Upper lobe of right lung (tissue), 1 donor: ENCODE data around the gene ANKRD63. TPM values are rescaled to one million over a fixed set of nuclear protein-coding genes. Genes with fewer than 3 reads are reported as not detected.

Experiments used
- ATAC-seq: fragments of 200-7000 bp; cut with Tn5 transposase; one replicate; pipeline ENCODE4 v1.9.1; 2020; ENCODE audit warnings: mild to moderate bottlenecking, moderate library complexity
- DNase-seq: peaks from one replicate; pipeline ENCODE4 v3.0.0-alpha.2; 2020
- H3K27ac ChIP-seq: fragments of 200-600 bp; one replicate; pipeline ENCODE4 v1.8.0; 2022
- H3K27me3 ChIP-seq: fragments of 200-600 bp; one replicate; pipeline ENCODE4 v1.8.0; 2022; ENCODE audit warnings: mild to moderate bottlenecking
- H3K36me3 ChIP-seq: fragments of 200-600 bp; one replicate; pipeline ENCODE4 v1.8.0; 2022
- H3K4me1 ChIP-seq: fragments of 200-600 bp; one replicate; pipeline ENCODE4 v1.8.0; 2022
- H3K4me3 ChIP-seq: fragments of 200-600 bp; one replicate; pipeline ENCODE4 v1.8.0; 2022; ENCODE audit warnings: mild to moderate bottlenecking
- H3K9me3 ChIP-seq: fragments of 200-600 bp; one replicate; pipeline ENCODE4 v1.8.0; 2022
- intact Hi-C: fragments of 100-400 bp; cut with DNase I; formaldehyde crosslinking; loops from one replicate; pipeline ENCODE4 v1.11.0; 2022
- total RNA-seq: library from RNA; stranded (reverse); fragmentation: NEBNext Ultra II Directional; extraction: Animal tissue kit (Norgen Biotek cat#: 25700); gene quantifications from one replicate; pipeline ENCODE4 v1.2.1, GENCODE V29; 2021
- TF ChIP-seq, protein P1 (sequence below): fragments of 200-600 bp; IDR thresholded peaks from one replicate; pipeline ENCODE4 v1.8.0; 2022; ENCODE audit warnings: antibody characterized with exemption
- donor health status: DM: no; HTN: yes; CAD: no; lungs with severe emphysema.

The ANKRD63 gene
- total RNA-seq, 1 donor from 2014 or later, result not detected

DNA sequence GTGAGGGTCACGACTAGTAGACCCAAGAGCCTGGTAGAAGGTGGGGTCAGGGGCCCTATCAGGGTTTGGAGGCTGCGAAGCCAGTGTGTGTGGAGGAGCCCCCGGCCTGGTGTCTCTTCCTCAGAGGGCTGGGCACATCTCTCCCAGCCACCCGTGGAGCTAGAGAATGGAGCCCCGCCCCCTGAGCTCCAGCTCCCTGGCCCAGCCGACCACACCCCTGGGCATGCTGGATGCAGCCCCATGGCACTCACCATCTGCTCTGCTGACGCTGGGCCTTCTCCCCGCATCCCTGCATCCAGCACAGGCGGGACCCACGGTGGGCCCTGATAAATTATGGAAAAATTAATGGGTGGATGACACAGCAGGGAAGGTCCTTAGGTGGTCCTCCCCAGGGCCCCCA is 17.5 kb downstream of the ANKRD63 start:
- intact Hi-C loops, result no loop called here
- Histone ChIP-seq H3K4me3 (no peak overlapping the region), H3K27ac (no peak overlapping the region), H3K9me3 (no peaks in the 10 kb centered on the region), H3K36me3 (no peaks in the 10 kb centered on the region), H3K27me3 (no peaks in the 10 kb centered on the region), H3K4me1 (no peaks in the 10 kb centered on the region)
- DNase-seq (no peak), ATAC-seq (no peak)
- TF ChIP-seq, protein P1, sequence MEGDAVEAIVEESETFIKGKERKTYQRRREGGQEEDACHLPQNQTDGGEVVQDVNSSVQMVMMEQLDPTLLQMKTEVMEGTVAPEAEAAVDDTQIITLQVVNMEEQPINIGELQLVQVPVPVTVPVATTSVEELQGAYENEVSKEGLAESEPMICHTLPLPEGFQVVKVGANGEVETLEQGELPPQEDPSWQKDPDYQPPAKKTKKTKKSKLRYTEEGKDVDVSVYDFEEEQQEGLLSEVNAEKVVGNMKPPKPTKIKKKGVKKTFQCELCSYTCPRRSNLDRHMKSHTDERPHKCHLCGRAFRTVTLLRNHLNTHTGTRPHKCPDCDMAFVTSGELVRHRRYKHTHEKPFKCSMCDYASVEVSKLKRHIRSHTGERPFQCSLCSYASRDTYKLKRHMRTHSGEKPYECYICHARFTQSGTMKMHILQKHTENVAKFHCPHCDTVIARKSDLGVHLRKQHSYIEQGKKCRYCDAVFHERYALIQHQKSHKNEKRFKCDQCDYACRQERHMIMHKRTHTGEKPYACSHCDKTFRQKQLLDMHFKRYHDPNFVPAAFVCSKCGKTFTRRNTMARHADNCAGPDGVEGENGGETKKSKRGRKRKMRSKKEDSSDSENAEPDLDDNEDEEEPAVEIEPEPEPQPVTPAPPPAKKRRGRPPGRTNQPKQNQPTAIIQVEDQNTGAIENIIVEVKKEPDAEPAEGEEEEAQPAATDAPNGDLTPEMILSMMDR, result no peak

DNA sequence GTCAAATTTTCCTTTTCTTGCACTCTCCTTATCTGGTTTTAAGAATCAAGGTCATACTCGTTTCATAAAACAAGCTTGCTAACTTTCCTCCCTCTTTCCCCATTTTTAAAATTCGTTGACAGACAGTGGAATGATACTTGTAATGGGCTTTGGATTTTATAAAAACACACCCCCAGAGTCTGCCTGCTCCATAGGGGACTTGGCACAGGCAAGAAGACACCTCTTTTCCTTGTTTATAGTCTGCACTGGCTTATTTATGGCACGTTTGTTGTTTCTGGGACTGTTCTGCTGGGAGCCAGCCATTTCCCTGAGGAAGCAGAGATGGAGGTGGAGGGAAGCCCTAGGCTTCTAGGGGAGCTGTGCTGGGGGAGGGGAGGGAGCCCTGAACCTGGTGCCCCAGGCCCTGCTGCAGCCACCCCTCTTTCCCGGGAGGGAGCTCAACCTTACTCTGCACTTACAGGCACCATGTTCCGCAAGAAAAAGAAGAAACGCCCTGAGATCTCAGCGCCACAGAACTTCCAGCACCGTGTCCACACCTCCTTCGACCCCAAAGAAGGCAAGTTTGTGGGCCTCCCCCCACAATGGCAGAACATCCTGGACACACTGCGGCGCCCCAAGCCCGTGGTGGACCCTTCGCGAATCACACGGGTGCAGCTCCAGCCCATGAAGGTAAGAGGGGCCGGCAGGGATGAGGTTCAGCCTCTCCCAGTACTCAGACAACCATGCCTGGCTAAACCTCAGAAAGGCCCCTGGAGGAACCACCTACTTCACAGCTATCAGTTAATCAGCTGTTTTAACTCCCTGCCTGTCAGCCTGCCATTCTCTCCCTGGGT is 18.3 kb downstream of the ANKRD63 start:
- H3K4me3 ChIP-seq, result no peak overlapping the region
- intact Hi-C loops, result no loop called here
- H3K4me1 ChIP-seq, result no peaks in the 10 kb centered on the region
- H3K9me3 ChIP-seq, result no peaks in the 10 kb centered on the region
- no peak for ATAC-seq
- no peaks in the 10 kb centered on the region for H3K27me3 ChIP-seq
- DNase-seq, result no peak
- no peaks in the 10 kb centered on the region for H3K36me3 ChIP-seq
- TF ChIP-seq, protein P1, result no peak
- H3K27ac ChIP-seq, result no peak overlapping the region

GRCh38 chr15:40263024-40263754 is 19.7 kb downstream of the ANKRD63 start:
- ATAC-seq (peak; percentile 63), DNase-seq (no peak)
- no peak overlapping the region for H3K4me3 ChIP-seq

DNA sequence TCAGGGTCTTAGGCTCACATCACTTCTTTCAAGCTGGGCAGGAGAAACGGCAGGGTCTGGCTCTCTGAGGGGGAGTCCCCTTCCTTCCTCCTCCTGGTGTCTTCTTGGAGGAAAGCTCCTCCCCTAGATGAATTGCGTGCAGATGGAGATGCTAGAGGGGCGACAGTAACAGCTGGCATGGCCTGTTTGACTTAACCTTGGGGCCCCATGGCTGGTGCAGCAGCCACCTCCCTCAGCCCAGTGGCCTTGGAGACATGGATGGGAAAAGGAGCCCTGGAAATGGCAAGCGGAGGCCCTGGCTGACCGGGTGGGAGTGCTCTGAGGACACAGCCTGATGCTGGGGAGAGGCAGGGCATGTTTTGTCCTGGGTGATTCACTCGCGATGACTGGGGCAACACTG is 23.8 kb downstream of the ANKRD63 start:
- H3K27ac ChIP-seq, result no peak overlapping the region
- H3K4me1 ChIP-seq, result no peaks in the 10 kb centered on the region
- H3K36me3 ChIP-seq, result no peaks in the 10 kb centered on the region
- TF ChIP-seq, protein P1, result no peak
- no peaks in the 10 kb centered on the region for H3K9me3 ChIP-seq
- intact Hi-C loops, result no loop called here
- DNase-seq, result no peak
- ATAC-seq, result no peak
- H3K27me3 ChIP-seq, result no peaks in the 10 kb centered on the region
- H3K4me3 ChIP-seq, result no peak overlapping the region

More at GRCh38 chr15:40263024-40263754, 19.7 kb downstream of the ANKRD63 start:
- Histone ChIP-seq H3K4me1 (no peaks in the 10 kb centered on the region), H3K9me3 (no peaks in the 10 kb centered on the region), H3K27me3 (no peaks in the 10 kb centered on the region), H3K36me3 (no peaks in the 10 kb centered on the region), H3K27ac (peak overlapping the region; percentile 60)
- TF ChIP-seq, protein P1, result no peak
- intact Hi-C loops, result no loop called here

- TF ChIP-seq, protein P1, result no peak
- H3K4me3 ChIP-seq, result no peak overlapping the region
- H3K27ac ChIP-seq, result no peak overlapping the region
- H3K4me1 ChIP-seq, result peaks cover 1% of the 10 kb centered on the region
- H3K9me3 ChIP-seq, result no peaks in the 10 kb centered on the region
- no peak for ATAC-seq
- H3K36me3 ChIP-seq, result no peaks in the 10 kb centered on the region
- no peak for DNase-seq
- intact Hi-C loops, result no loop called here
- H3K27me3 ChIP-seq, result peaks cover 4% of the 10 kb centered on the region
Observed at GRCh38 chr15:40258544-40258943, 24.3 kb downstream of the ANKRD63 start.
